LHCN-M2 (cell line): Measurements from ENCODE around the gene AKAP6. TPM values are rescaled to one million over a fixed set of nuclear protein-coding genes. Genes with fewer than 3 reads are reported as not detected.

Experiments
- DNase-seq: peaks from one replicate; pipeline ENCODE4 v3.0.0-alpha.2; 2012; ENCODE audit warnings: low read depth
- total RNA-seq: library from RNA; depleted of rRNA; stranded (reverse); fragments of >200 nt; gene quantifications from 2 replicates; pipeline ENCODE4 v1.2.3, GENCODE V29; 2014

The AKAP6 gene
- total RNA-seq, 1 experiment from 2014 or later, result 2.7 TPM

DNA sequence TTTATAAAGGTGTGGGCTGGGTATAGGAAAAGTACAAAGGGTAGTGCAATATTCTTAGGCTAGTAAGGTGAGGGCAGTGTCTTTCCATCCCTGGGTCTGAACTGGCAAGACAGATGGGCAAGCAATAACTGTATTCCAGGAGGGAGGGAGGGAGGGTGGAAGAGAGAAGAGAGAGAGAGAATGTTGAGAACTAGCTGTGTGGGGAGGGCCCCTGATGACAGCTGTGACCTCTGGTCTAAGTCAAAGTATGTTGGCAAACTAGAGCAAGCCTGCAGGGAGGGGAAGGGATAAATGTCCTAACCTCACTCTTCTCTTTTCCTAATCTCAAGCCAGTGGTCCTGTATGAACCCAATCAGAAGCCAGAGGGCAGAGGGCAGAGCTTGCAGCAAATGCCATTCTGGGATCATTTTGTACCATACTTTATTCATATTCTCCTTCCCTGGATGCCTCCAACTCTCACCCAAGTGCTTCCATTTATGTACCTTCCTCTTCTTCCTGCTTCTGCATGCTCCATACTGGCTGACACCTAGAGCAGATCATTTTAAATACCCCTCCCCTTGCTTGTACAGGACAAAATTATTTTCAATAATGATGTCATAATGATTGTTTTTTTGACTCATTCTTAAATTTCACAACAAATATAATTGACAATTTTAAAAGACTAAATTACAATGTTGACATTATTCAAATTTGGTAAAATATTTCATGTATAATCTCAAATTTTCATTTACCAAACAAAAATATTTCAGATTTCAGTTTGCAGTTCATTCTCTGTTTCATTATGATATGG lies 75.9 kb downstream of the AKAP6 start:
- DNase-seq, result peak; percentile 69

DNA sequence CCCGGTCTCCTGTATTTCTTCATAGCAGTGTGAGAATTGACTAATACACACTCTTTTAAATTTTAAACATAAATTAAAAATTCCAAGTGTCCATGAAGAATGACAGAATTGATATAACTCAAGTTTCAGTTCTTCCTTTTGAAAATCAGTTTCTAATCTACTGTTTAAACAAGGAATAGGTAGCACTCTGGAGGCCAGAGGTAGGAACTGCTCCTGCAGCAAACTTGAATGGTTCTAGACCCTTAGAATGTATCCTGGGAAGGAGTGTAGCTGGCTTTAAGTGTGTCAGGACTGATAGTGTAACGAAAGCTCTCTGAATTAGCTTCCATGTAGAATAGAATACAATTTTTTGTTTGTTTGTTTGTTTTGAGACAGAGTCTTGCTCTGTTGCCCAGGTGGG lies 76.8 kb downstream of the AKAP6 start:
- DNase-seq, result no peak

DNA sequence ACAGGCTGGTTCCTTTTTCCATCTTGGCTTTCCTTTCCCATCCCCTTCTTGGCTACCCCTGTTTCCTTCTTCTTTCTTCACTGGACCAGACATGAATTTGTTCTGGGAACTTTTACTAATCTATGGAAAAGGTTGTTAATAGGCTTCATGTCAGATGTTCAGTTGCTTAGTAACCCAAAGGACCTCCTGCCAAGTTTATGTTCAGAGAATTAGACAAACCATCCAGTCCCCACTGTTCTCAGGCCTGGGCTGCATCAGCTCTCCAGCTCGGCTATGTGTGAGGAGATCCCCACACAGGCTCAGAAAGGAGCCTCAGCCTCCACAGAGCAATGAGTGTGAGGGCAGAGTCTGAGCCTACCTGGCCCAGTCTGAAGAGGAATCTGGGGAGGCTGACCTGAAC lies 78.0 kb downstream of the AKAP6 start:
- no peak for DNase-seq

DNA sequence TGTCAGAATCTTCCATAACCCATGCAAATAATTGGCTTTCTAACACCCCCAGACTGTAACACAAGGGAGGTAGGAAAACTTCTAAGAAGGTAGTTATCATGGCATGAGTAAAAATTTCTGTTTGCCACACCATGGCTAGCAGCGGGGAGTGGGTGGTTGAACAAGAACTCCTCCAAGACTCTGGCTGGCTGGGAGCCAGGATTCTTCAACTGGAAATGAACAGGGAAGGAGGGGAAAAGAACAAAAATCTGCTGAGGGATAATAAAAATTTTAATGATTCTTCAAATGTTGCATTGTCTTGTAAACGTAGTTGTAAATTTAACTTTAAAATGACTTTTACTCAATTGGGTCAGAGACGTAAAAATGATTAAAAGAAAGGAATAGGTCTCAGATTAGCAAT lies 78.9 kb downstream of the AKAP6 start:
- DNase-seq, result no peak

DNA sequence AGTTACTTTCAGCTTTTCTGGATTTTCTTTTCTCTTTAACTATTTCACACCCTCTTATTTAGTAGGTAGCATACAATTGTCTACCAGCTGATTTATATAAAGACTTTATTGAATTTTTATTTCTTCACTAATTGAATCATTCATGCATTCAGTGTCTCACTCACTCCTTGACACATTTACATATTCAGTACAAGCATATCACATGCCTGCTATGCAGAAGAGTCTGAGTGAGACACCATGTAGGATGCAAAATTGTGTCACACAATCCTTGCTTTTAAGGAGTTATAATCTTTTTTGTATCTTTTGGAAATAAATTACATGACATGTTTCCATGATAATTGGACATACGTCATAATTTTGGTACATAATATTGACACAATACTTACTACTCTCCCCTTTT lies 83.0 kb downstream of the AKAP6 start:
- DNase-seq, result no peak

DNA sequence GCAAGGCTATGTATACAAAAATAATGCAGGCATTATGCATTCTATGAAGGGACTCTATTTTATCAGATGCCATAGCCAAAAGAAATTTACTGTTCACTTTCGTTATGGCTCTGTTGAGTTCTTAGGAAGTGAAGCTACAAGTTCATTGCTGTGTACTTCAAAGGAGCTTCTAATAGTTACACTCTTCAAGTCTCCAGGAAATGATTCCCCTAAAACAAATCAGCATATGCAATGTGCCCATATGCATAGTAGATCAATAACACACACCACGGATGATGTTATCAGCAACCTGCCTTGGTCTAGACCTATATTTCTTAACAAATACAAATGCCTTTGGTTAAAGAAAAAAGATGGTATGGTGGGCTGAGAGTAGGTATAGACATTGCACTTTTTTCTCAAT lies 83.4 kb downstream of the AKAP6 start:
- no peak for DNase-seq

DNA sequence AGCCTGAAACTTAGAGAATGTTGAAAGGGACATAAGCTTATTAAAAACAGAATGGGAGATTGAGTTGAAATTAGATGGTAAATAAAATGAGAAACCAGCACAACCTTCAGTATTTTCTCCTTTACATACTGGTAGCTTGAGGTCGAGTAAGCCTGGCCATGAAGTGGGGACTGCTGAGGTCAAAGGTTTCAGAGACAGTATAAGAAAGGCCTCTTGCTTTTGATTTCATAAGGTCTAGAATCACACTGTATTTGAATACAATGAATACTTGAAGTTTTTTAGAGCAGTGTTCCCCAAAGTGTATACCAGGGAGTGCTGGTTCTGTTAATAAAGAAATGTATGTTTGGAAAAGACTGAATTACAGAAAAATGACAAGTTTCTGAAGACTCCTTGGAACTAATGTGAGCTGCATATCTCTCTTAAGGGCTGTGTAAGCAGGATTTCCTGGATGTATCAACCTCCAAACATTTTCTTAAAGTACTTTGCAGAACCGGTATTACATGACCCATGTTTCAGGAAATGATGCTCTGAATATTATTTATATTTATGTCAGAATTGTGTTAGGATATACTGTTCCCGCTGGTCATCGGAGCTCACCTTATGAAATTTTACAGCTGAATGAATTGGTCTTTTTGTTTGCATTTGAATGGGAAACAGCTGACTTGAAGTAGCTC lies 85.0 kb downstream of the AKAP6 start:
- no peak for DNase-seq

DNA sequence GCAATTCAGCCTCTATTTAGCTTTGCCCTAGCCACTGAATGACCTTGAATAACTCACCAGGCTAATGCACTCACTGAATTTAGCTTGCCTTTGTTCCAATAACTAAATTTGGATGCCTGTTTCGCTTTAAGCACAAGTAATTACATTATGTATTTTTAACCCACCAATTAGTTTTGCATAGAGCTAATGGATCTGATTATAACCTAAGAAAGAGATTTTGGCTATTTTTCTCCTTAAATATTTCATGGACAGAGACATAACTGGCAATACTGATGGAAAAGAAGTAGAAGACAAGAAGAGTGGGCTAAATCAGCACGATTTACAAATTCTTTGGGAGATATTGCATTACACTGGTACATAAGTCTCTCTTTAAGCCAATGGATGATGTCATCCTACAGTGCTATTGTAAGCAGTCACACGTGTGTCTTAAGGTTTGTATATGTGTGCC lies 85.7 kb downstream of the AKAP6 start:
- DNase-seq, result no peak

DNA sequence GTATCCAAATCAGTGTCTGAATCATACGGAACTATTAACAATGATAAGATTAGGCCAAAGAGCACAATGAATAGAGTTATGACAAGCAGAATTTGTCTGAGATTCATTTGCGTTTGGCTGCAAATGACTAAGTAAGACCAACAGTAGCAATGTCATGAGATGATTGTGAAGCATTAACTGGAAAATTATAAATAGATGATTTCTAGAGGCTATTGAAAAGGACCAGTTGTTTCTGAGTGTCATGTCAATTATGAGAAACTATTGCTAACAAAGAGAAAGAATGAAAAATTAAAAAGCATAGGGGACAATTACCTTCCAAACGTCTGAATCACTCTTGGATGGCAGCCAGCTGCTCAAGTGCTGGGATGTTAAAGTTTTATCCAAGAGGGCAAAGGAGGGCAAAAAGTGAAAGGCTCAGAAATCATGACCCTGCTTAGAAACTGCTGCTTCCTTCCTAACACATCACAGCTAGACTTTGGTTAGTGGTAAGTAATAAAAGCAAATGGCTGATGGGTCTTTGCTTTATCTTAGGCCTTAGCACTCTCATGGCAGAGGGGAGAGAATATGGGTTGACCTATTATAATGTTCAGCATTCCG lies 89.0 kb downstream of the AKAP6 start:
- peak; percentile 95 for DNase-seq

DNA sequence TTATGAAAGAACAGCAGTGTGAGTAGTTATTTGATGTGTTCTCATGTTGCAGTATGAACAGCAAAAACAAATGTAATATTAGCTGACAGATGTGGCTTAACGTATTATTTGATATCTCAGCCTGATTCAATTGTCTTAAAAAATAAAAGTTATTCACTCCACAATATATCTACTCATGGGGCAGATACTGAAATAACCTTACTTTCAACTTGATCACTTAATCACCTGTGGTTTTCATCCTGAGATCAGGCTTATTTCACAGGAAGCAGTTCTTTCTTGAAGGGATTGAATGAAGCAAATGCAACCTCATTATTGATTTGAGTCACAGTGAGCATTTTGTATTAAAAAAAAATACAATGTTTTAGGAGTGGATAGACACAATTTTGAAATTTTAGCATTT lies 90.3 kb downstream of the AKAP6 start:
- peak; percentile 40 for DNase-seq

DNA sequence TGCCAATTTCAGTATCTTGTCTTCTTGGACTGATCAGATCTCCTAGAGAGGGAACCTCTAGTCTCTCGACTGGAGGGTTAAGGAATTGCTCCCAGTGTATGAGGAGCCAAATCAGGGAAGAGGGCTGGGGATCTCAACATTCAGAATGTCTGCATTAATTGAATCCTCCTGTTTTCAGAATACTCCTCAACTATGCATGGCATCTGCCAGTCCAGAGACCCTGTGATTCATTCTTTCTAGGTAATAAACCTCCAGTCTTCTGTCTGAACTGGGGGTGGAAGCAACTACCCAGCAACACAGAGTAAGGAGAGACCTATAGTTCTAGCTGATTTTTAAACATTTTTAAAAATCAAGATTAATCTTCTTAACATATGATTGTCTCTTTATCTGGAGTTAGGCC lies 92.7 kb downstream of the AKAP6 start:
- no peak for DNase-seq

DNA sequence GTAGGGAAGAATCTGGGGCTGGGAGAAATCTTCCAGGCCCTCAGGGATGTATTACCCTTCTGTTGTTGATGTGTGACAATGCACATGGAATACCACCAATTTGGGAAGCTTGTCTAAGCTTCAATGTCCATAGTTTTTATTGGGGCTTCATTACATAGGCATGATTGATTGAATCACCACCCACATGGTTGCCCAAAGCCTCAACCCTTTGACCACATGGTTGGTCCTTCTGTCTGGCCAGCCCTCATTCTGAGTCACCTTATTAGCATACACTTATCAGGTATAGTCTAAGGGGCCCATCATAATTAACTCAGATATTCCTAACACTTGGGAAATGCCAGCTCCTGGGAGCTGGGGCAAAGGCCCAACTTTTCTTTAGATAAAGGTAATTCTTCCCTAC lies 93.3 kb downstream of the AKAP6 start:
- no peak for DNase-seq

DNA sequence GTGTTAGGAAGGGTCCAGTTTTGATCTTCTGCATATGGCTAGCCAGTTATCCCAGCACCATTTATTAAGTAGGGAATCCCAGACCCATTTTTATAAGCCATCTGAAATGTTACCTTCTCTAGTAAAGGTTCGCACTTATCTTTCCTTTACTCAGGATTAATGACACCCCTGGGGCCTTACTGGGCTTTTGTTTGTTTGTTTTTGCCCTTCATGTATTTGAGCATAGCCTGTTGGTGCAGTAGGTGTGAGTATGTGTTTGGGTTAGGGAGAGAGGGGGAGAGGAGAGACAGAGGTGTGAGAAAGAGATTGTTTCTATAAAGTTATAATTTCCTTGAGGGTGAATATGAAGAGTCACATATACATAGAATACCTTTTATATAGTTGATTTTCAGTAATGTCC lies 96.9 kb downstream of the AKAP6 start:
- no peak for DNase-seq

DNA sequence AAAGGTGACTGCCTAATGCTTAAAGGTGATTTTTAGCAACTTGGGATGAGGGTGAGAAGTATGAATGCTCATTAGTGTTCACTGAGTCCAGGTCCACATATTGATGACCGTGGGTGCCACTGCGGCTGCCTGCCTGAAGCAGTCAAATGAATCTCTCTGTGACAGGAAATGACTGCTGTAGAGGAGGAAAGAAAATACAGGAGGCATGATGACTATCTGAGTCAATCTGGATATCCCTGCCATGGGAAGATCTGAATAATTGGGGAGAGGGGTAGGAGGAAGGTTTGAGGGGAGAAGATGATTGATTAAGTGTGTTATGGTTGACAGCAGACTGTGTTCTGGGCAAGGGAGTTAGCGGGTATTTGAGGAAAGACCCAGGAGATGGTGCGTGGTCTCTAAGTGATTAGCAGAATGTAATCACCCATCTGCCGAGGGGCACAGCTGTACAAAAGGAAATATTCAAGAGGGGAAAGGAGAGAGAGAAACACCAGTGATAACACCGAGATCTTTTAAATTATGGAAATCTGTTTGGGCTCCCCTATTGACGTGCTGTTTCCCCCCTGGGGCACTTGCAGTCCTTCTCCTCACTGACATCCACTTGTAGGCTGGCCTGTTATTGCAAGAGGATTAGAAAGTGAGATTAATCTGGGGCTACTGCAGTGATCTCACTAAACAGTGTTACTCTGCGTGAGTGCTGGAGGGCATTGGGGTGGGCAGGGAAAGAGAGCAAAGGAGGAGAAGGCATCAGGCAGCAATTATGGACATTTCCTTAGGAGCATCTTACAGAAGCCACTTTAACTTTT lies 97.7 kb downstream of the AKAP6 start:
- DNase-seq, result no peak

DNA sequence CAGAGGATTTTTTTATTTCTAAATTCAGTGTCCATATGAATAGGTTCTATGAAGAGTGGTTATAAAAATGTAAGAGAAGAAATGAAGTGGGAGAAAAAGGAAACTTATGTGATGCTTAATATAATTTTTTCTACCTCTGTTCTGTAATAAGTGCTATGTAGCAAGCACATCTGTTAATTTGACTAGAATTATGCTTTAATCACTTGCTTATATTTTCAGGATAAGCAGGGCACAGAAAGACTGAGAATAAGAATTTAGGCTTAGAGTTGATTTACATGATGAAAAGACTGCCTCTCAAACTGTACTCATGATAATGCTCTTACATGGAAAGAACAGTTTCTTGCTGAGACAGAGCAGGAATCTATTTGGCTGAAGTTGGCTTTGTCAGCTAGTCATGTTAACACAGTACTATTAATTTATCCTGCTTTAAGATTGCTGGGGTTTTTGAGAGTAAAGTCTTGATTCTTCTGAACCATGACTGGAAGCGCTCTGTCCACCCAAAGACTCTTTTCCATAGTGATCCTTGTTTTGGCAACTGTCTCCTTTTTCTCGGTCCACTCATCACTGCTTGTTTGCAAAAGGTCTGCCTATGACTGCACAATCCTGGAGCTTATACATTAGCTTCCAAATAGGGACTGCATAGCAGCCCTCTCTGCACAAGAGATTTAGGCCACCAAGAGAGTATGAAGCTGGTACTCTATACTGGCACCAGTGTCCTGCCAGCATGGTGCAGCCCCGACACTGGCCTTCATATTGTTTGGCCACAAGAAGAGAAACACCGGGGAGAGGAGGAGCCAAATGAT lies 98.8 kb downstream of the AKAP6 start:
- no peak for DNase-seq

DNA sequence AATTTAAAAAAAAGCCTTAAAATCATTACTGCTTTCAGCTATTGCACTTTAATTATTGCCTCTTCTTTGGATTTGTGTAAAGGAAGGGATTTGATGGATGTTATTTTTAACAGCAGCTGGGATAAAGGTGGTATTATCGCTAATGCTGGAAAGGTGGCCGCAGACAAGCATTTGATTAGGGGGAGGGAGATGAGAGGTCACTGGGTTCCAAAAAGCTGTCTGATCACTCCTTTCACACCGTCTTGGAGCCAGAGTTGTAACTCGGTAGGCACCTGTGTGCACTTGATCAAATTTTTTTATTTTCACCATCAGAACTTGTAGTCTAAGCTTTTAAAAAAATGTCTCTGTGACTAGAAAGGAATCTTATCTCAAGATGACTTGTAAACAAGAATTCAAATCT lies 99.8 kb downstream of the AKAP6 start:
- DNase-seq, result no peak

DNA sequence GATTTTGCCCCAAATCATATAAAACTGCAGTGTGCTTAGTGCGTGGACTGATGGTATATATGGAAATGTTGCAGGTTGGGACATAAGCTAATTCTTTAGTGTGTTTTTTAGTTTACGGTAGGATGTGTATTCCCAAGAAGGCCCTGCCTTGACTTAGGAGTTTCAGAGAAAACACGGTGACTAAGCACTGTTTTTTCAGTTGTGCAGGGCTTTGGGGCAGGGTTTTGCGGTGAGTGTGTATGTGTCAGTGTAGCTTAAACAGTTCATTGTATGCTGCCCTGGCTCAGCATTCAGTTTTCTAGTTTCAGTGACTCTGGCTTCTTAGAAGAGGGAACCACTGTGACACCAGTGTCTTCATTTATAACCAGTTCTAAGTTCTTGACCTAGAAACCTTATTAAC lies 101.2 kb downstream of the AKAP6 start:
- peak; percentile 96 for DNase-seq

DNA sequence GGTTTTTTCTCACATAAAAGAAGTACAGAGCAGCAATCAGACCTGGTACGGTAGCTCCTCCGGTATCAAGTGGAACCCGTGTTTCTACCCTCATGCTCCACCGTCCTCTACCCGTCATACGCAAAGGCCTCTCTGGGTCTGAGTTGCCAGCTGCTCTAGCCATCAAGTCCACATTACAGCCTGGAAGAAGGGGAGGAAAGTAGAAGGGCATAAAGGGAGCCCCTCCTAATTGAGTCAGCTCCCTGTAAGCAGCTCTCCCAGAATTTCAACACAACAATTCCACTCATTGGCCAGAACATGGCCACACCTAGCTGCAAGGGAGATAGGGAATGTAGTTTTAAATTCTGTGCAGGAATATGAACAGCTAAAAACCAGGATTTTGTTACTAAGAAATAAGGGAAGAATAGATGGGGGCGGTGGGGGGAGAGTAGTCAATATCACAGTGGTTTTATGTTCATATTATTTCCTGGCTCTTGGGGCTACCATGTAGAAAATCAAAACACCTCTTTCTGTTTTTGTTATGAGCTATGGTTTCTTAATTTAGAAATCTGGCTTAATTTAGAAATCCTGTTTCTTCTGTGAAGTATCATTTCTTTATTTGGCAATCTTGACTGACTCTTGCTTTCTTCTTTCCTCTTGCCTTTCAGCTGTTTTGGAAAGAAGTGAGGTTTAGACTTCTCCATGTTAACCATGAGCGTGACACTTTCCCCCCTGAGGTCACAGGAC lies 103.9 kb downstream of the AKAP6 start:
- peak; percentile 29 for DNase-seq

DNA sequence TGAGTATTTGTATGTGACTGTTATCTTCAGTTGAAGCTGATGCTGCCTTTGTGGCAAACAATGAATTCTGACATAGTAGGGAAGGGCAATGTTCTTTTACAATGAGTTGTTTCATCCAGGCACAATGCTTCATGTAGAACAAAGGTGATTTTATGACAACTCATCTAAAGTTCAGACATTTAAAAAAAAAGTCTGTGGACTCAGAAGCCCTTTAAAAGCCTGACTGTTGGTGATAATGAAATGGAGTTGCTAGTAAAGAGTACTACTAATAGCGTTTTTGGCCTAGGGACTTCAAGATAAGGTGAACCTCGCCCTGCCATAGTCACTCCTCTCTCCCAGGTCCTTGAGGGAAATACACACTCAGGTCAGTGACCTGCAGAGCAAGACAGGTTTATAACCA lies 105.1 kb downstream of the AKAP6 start:
- DNase-seq, result no peak

DNA sequence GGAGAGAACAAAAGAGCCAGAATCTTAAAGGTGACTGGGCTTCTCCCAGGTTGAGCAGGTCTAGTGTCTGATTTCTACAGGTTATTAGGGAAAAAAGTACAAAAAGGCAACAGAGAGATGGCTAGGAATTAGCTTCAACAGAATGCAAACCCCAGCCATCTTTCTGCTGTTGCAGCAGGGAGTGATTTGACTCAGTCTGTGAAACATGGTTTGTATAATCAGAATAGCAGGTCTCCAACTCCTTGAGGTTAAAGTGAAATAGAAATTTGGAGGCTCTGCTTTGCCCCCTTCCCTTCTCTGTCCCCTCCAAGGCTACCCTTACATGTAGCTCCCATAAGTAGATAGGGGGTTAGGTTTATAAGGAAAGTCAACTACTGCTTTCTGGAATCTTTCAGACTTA lies 105.8 kb downstream of the AKAP6 start:
- no peak for DNase-seq

DNA sequence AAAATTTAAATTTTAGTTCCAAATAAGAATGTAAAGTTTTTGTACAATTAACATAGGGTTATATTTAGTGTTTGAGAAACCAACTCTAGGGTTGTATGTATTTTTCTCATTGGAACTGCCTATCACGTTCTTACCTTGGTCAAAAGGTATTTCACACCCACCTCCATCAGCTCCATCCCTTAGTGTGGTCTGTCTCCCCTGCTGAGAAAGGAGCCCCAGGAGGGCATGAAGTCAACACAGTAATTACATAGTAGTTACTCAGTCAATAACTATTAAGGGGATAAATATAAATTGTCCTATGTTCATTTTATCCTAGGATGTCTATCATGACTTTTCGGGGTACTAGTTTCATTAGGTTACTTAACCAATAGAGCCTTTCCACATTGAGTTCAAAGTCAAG lies 106.3 kb downstream of the AKAP6 start:
- no peak for DNase-seq
